Measurements from ENCODE around the gene CCDC158.

- TF ChIP-seq EP300 (IDR thresholded peaks at IDR 0.05) (no peak), POLR2A (IDR thresholded peaks at IDR 0.05) (no peak)
Measured at GRCh38 chr4:76374798-76375197, 46.1 kb downstream of the CCDC158 start.

Measured in gastroesophageal sphincter (tissue), 2 donors.